ENCODE measurements around the gene VAT1L.

DNA sequence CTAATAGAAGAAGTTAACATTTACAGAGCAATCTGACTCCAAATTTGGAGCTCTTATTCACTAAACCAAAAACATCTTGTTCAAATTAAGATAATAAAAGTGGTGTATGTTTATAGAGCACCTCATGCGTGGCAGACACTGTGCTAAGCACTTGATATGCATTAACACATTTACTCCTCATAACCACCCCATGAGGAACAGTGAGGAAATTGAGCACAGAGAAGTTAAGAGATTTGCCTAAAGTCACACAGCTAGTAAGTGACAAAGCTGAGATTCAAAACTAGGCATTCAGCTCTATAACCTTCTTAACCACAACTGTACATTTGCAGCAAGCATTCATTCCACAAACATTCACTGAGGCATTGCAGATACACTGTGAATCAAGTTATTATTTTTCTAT, 94.0 kb downstream of the VAT1L start:
- TF ChIP-seq EZH2 (IDR thresholded peaks at IDR 0.05; ENCODE audit: insufficient read depth, poor library complexity, severe bottlenecking) (no peak), EZH2phosphoT487 (IDR thresholded peaks at IDR 0.05; ENCODE audit: insufficient read depth, low read depth) (no peak)
